Suprapubic skin (tissue), 4 donors: ENCODE results near the gene RCAN3. TPM values are rescaled to one million over a fixed set of nuclear protein-coding genes. Genes with fewer than 3 reads are reported as not detected.
"Not testable (repeated sequence)": the region's sequence is repeated elsewhere in the genome, so short reads cannot be mapped to it uniquely, and the experiment has no call there.

Experiments
- DNase-seq, 2 donors: peaks; one replicate each; pipeline ENCODE4 v3.0.0-alpha.2; 2019; ENCODE audit warnings: low spot score in 2 of 2
- H3K27ac ChIP-seq: fragments of 200-600 bp; sonication (generic); one replicate; pipeline ENCODE4 v1.5.1; 2019
- H3K27me3 ChIP-seq: fragments of 200-600 bp; sonication (generic); one replicate; pipeline ENCODE4 v1.5.1; 2019
- H3K36me3 ChIP-seq: fragments of 200-600 bp; sonication (generic); one replicate; pipeline ENCODE4 v1.5.1; 2019
- H3K4me1 ChIP-seq: fragments of 200-600 bp; sonication (generic); one replicate; pipeline ENCODE4 v1.5.1; 2019
- H3K4me3 ChIP-seq: fragments of 200-600 bp; sonication (generic); one replicate; pipeline ENCODE4 v1.5.1; 2019; ENCODE audit warnings: mild to moderate bottlenecking
- H3K9me3 ChIP-seq: fragments of 200-600 bp; sonication (generic); one replicate; pipeline ENCODE4 v1.5.1; 2019
- EP300 ChIP-seq: sonication (generic); formaldehyde crosslinking; IDR thresholded peaks from one replicate; pipeline ENCODE4 v1.6.1; 2017; ENCODE audit warnings: antibody characterized with exemption
- POLR2A ChIP-seq, 2 donors: fragments of 450-650 bp; IDR thresholded peaks; one replicate each; pipeline ENCODE4 v1.6.1; 2017; ENCODE audit warnings: antibody characterized with exemption in 2 of 2, mild to moderate bottlenecking in 2 of 2, moderate library complexity in 2 of 2
- POLR2AphosphoS5 ChIP-seq, 3 donors: sonication (generic); formaldehyde crosslinking; IDR thresholded peaks; one replicate each; pipeline ENCODE4 v1.6.1; 2017; ENCODE audit warnings: antibody characterized with exemption in 3 of 3
- WGBS: methylation state at CpG from one replicate; pipeline ENCODE4 v1.1.5; 2018; 5-methylcytosine and 5-hydroxymethylcytosine counted together
- total RNA-seq, 4 donors: library from RNA; depleted of rRNA; stranded (reverse); fragments of >200 nt; gene quantifications; one replicate each; pipeline ENCODE4 v1.1.0, GENCODE V29; 2016
- TF ChIP-seq, protein P1 (sequence below), 2 donors: fragments of 200-600 bp in 1 of 2; fragments of 450-650 bp in 1 of 2; sonication (generic) in 1 of 2; IDR thresholded peaks; one replicate each; pipeline ENCODE4 v1.5.1; 2016 to 2019; ENCODE audit warnings: antibody characterized with exemption in 2 of 2, mild to moderate bottlenecking in 1 of 2, moderate library complexity in 1 of 2

Gene RCAN3
- total RNA-seq, 4 donors from 2014 or later = 27.0 to 29.8 (median 27.5) TPM

GRCh38 chr1:24491577-24492360 is 10.9 kb upstream of the RCAN3 start:
- DNase-seq = no peak
- Histone ChIP-seq H3K36me3 (no peaks in the 10 kb centered on the region), H3K27me3 (peaks cover 6% of the 10 kb centered on the region), H3K4me3 (no peak overlapping the region), H3K4me1 (no peaks in the 10 kb centered on the region), H3K27ac (no peak overlapping the region), H3K9me3 (no peaks in the 10 kb centered on the region)
- WGBS = 44% methylated on average over 15 of the region's 15 CpGs
- TF ChIP-seq, protein P1, sequence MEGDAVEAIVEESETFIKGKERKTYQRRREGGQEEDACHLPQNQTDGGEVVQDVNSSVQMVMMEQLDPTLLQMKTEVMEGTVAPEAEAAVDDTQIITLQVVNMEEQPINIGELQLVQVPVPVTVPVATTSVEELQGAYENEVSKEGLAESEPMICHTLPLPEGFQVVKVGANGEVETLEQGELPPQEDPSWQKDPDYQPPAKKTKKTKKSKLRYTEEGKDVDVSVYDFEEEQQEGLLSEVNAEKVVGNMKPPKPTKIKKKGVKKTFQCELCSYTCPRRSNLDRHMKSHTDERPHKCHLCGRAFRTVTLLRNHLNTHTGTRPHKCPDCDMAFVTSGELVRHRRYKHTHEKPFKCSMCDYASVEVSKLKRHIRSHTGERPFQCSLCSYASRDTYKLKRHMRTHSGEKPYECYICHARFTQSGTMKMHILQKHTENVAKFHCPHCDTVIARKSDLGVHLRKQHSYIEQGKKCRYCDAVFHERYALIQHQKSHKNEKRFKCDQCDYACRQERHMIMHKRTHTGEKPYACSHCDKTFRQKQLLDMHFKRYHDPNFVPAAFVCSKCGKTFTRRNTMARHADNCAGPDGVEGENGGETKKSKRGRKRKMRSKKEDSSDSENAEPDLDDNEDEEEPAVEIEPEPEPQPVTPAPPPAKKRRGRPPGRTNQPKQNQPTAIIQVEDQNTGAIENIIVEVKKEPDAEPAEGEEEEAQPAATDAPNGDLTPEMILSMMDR (IDR thresholded peaks at IDR 0.05) = no peak
- TF ChIP-seq EP300 = no peak
- no peak for TF ChIP-seq POLR2A (IDR thresholded peaks at IDR 0.05)
- TF ChIP-seq POLR2AphosphoS5 (IDR thresholded peaks at IDR 0.05) = no peak

DNA sequence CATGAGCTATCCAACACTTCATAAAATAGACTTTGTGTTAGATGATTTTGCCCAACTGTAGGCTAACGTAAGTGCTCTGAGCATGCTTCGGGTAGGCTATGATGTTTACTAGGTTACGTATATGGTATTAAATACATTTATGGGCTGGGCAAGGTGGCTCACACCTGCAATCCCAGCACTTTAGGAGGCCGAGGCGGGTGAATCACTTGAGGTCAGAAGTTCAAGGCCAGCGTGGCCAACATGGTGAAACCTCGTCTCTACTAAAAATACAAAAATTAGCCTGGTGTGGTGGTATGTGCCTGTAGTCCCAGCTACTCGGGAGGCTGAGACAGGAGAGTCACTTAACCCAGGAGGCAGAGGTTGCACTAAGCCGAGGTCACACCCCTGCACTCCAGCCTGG is 9.7 kb upstream of the RCAN3 start:
- H3K9me3 ChIP-seq, H3K27me3 ChIP-seq, H3K36me3 ChIP-seq, H3K4me3 ChIP-seq, H3K4me1 ChIP-seq, DNase-seq, H3K27ac ChIP-seq: not testable (repeated sequence)
- WGBS = 97% methylated on average over 9 of the region's 9 CpGs

GRCh38 chr1:24493785-24494184 is 8.9 kb upstream of the RCAN3 start:
- no peak for DNase-seq
- Histone ChIP-seq H3K27me3 (peaks cover 7% of the 10 kb centered on the region), H3K4me3 (no peak overlapping the region), H3K36me3 (no peaks in the 10 kb centered on the region), H3K4me1 (no peaks in the 10 kb centered on the region), H3K9me3 (no peaks in the 10 kb centered on the region), H3K27ac (no peak overlapping the region)
- TF ChIP-seq POLR2A (IDR thresholded peaks at IDR 0.05) = no peak
- TF ChIP-seq EP300 = no peak
- no peak for TF ChIP-seq POLR2AphosphoS5 (IDR thresholded peaks at IDR 0.05)
- TF ChIP-seq, protein P1 (IDR thresholded peaks at IDR 0.05) = no peak
- WGBS = 93% methylated on average over 3 of the region's 3 CpGs

- WGBS = 91% methylated on average over 12 of the region's 12 CpGs
- no peaks in the 10 kb centered on the region for H3K36me3 ChIP-seq
- H3K27ac ChIP-seq = no peak overlapping the region
- H3K27me3 ChIP-seq = peaks cover 7% of the 10 kb centered on the region
- H3K4me3 ChIP-seq = no peak overlapping the region
- H3K4me1 ChIP-seq = peaks cover 11% of the 10 kb centered on the region
- H3K9me3 ChIP-seq = no peaks in the 10 kb centered on the region
- DNase-seq = no peak
- no peak for TF ChIP-seq EP300
- TF ChIP-seq, protein P1 (IDR thresholded peaks at IDR 0.05) = no peak
- TF ChIP-seq POLR2AphosphoS5 (IDR thresholded peaks at IDR 0.05) = no peak
Observed at GRCh38 chr1:24498589-24498988, 4.0 kb upstream of the RCAN3 start.

DNA sequence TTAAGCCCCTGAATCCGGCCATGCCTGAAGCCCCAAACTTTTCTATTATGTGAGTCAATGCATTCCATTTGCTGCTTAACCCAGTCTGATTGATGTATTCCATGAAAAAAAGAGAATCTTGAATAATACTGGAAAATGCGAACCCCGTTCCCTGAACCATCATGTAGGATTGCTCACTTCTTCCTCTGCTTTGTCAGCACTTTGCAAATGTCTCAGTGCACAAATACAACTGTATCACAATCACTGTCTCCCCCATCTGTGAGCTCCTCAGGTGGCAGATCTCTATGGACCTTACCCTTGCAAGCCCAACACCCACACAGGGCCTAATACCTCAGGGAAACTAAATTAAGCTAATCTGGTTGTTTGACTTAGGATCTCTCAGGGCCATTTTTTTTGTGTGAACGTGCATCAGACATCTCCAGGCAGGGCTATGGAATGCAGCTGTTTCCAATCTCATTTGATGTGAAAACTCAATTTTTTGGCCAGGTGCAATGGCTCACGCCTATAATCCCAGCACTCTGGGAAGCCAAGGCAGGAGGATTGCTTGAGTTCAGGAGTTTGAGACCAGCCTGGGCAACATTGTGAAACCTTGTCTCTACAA is 2.1 kb upstream of the RCAN3 start:
- Histone ChIP-seq H3K27ac (no peak overlapping the region), H3K9me3 (no peaks in the 10 kb centered on the region), H3K4me1 (peaks cover 18% of the 10 kb centered on the region), H3K27me3 (peaks cover 7% of the 10 kb centered on the region), H3K36me3 (no peaks in the 10 kb centered on the region), H3K4me3 (no peak overlapping the region)
- 76% methylated on average over 5 of the region's 5 CpGs for WGBS
- TF ChIP-seq EP300 (no peak), POLR2A (IDR thresholded peaks at IDR 0.05) (no peak), POLR2AphosphoS5 (IDR thresholded peaks at IDR 0.05) (no peak)
- TF ChIP-seq, protein P1 (IDR thresholded peaks at IDR 0.05) = no peak
- no peak for DNase-seq
